T-cell (primary cell): Measurements from ENCODE around the gene CROCC2. TPM values are rescaled to one million over a fixed set of nuclear protein-coding genes. Genes with fewer than 3 reads are reported as not detected.

ENCODE experiments used
- ATAC-seq, 4 experiments: fragments of 200-7000 bp in 3 of 4; fragments of 150-1000 bp in 1 of 4; cut with Tn5 transposase; replicated peaks in 1 of 4; 1 replicate in 3 of 4; 2 replicates in 1 of 4; pipeline ENCODE4 v1.10.0; 2021; ENCODE audit warnings: moderate library complexity in 3 of 4, mild to moderate bottlenecking in 2 of 4, moderate number of reproducible peaks in 1 of 4
- CTCF ChIA-PET, 2 donors: fragments of 300-600 bp; sonication (Branson Sonifier 250); formaldehyde crosslinking; loops; one replicate each; lab custom pipeline; 2022; ENCODE audit warnings: antibody characterized with exemption in 2 of 2; lab: Charles Lee
- POLR2A ChIA-PET, 2 donors: fragments of 300-600 bp; sonication (Branson Sonifier 250); formaldehyde crosslinking; loops; one replicate each; lab custom pipeline; 2022; ENCODE audit warnings: antibody characterized with exemption in 2 of 2; lab: Charles Lee
- DNase-seq, 35 experiments: peaks; one replicate each; pipeline versions ENCODE4 v3.0.0 to v3.0.0-alpha.2; 2013 to 2023
- H3K27ac ChIP-seq: one replicate; pipeline ENCODE4 v1.5.1; 2013; ENCODE audit warnings: low read length
- H3K27me3 ChIP-seq, 2 experiments: replicated peaks in 1 of 2; 1 replicate in 1 of 2; 2 replicates in 1 of 2; pipeline versions ENCODE4 v1.6.1 to v1.7.0; 2013; ENCODE audit warnings: low read length in 1 of 2, mixed read lengths in 1 of 2; ENCODE audit not compliant: control insufficient read depth in 2 of 2, insufficient read depth in 2 of 2; ENCODE audit errors: extremely low read depth in 1 of 2
- H3K36me3 ChIP-seq, 2 donors: 1 replicate in 1 of 2; 2 replicates in 1 of 2; pipeline versions ENCODE4 v1.6.1 to v1.7.0; 2013; ENCODE audit warnings: low read length in 1 of 2; ENCODE audit not compliant: control insufficient read depth in 2 of 2, insufficient read depth in 1 of 2; ENCODE audit errors: extremely low read depth in 1 of 2
- H3K4me1 ChIP-seq, 2 experiments: 1 replicate in 1 of 2; 2 replicates in 1 of 2; pipeline versions ENCODE4 v1.6.1 to v1.7.0; 2013; ENCODE audit warnings: low read length in 2 of 2, mixed read lengths in 1 of 2; ENCODE audit not compliant: insufficient read depth in 2 of 2, control insufficient read depth in 1 of 2; ENCODE audit errors: extremely low read depth in 1 of 2
- H3K4me3 ChIP-seq, 2 donors: 1 replicate in 1 of 2; 2 replicates in 1 of 2; pipeline versions ENCODE4 v1.5.1 to v1.7.0; 2013; ENCODE audit warnings: mild to moderate bottlenecking in 2 of 2, low read length in 1 of 2, moderate library complexity in 1 of 2; ENCODE audit not compliant: control insufficient read depth in 1 of 2; ENCODE audit errors: extremely low read depth in 1 of 2
- H3K9me3 ChIP-seq: 2 replicates; pipeline ENCODE4 v1.7.0; 2013
- H3K27ac Mint-ChIP-seq, 2 donors: one replicate each; pipeline ENCODE4 v1.8.0; 2020 to 2021; ENCODE audit warnings: mild to moderate bottlenecking in 2 of 2, mixed read lengths in 2 of 2
- H3K27me3 Mint-ChIP-seq, 2 donors: one replicate each; pipeline ENCODE4 v1.8.0; 2021 to 2022; ENCODE audit warnings: mixed read lengths in 2 of 2
- H3K36me3 Mint-ChIP-seq: one replicate; pipeline ENCODE4 v1.8.0; 2021; ENCODE audit warnings: mixed read lengths
- H3K4me1 Mint-ChIP-seq, 3 donors: one replicate each; pipeline ENCODE4 v1.8.0; 2020 to 2022; ENCODE audit warnings: mixed read lengths in 3 of 3, mild to moderate bottlenecking in 1 of 3
- H3K4me3 Mint-ChIP-seq, 3 donors: one replicate each; pipeline ENCODE4 v1.8.0; 2020 to 2022; ENCODE audit warnings: mild to moderate bottlenecking in 3 of 3, mixed read lengths in 3 of 3, moderate library complexity in 3 of 3
- H3K9me3 Mint-ChIP-seq, 3 donors: one replicate each; pipeline ENCODE4 v1.8.0; 2020 to 2022; ENCODE audit warnings: mixed read lengths in 3 of 3
- WGBS: methylation state at CpG from one replicate; pipeline ENCODE4 v1.1.5; 2013; ENCODE audit warnings: missing lambda C conversion rate; ENCODE audit not compliant: insufficient coverage; 5-methylcytosine and 5-hydroxymethylcytosine counted together
- total RNA-seq, 35 experiments: library from RNA in 6 of 35; stranded (reverse) in 6 of 35; fragments of 120-200 nt in 1 of 35; gene quantifications; one replicate each; pipeline versions ENCODE4 v1.2.1 to v1.2.4 and lab custom pipeline; 2013 to 2026

Gene CROCC2
- total RNA-seq, 5 donors from 2014 or later (not counting 1 experiment from before 2014, with no cell fraction given): not detected

- Histone ChIP-seq H3K36me3 (no peaks in the 10 kb centered on the region), H3K4me1 (no peaks in the 10 kb centered on the region), H3K27me3 (peaks cover 0 to 44% of the 10 kb centered on the region in 2 experiments), H3K27ac (no peak overlapping the region), H3K9me3 (no peaks in the 10 kb centered on the region), H3K4me3 (no peak overlapping the region)
- peaks cover 10 to 16% of the 10 kb centered on the region in 2 donors for H3K27me3 Mint-ChIP-seq
- ATAC-seq (no peak), DNase-seq (no peak)
- POLR2A ChIA-PET: no interaction called here
- H3K4me1 Mint-ChIP-seq: no peaks in the 10 kb centered on the region
- H3K27ac Mint-ChIP-seq: no peak overlapping the region
- 74% methylated on average over 21 of the region's 22 CpGs for WGBS
- H3K4me3 Mint-ChIP-seq: no peak overlapping the region
- no peaks in the 10 kb centered on the region for H3K36me3 Mint-ChIP-seq
- CTCF ChIA-PET: no interaction called here
- H3K9me3 Mint-ChIP-seq: no peaks in the 10 kb centered on the region
These were observed 915 bp downstream of the CROCC2 start for GRCh38 chr2:240906911-240907590.

- Mint-ChIP-seq H3K9me3 (no peaks in the 10 kb centered on the region), H3K36me3 (no peaks in the 10 kb centered on the region), H3K4me3 (no peak overlapping the region), H3K4me1 (no peaks in the 10 kb centered on the region), H3K27me3 (peaks cover 5 to 28% of the 10 kb centered on the region in 2 donors), H3K27ac (no peak overlapping the region)
- H3K27ac ChIP-seq: no peak overlapping the region
- ChIA-PET POLR2A (no interaction called here), CTCF (no interaction called here)
- H3K9me3 ChIP-seq: no peaks in the 10 kb centered on the region
- no peaks in the 10 kb centered on the region for H3K36me3 ChIP-seq
- no peak for ATAC-seq
- WGBS: 71% methylated on average over 13 of the region's 17 CpGs
- no peak for DNase-seq
- H3K4me3 ChIP-seq: no peak overlapping the region
- H3K4me1 ChIP-seq: peaks cover 0 to 3% of the 10 kb centered on the region in 2 experiments
- peaks cover 0 to 58% of the 10 kb centered on the region in 2 experiments for H3K27me3 ChIP-seq
These were observed 3.3 kb downstream of the CROCC2 start for GRCh38 chr2:240909216-240909974.

GRCh38 chr2:240911641-240912265 lies 5.6 kb downstream of the CROCC2 start:
- ChIA-PET POLR2A (no interaction called here), CTCF (no interaction called here)
- Mint-ChIP-seq H3K9me3 (no peaks in the 10 kb centered on the region), H3K4me1 (peaks cover 0 to 3% (median 0%) of the 10 kb centered on the region in 3 donors), H3K36me3 (no peaks in the 10 kb centered on the region), H3K4me3 (no peak overlapping the region), H3K27ac (no peak overlapping the region), H3K27me3 (peaks cover 5 to 35% of the 10 kb centered on the region in 2 donors)
- Histone ChIP-seq H3K36me3 (no peaks in the 10 kb centered on the region), H3K27ac (no peak overlapping the region), H3K9me3 (no peaks in the 10 kb centered on the region), H3K4me3 (no peak overlapping the region), H3K27me3 (peaks cover 0 to 72% of the 10 kb centered on the region in 2 experiments), H3K4me1 (peaks cover 0 to 8% of the 10 kb centered on the region in 2 experiments)
- DNase-seq (no peak), ATAC-seq (no peak)
- WGBS: 81% methylated on average over 17 of the region's 20 CpGs

GRCh38 chr2:240912878-240913809 lies 7.0 kb downstream of the CROCC2 start:
- no peaks in the 10 kb centered on the region for H3K36me3 ChIP-seq
- Mint-ChIP-seq H3K4me3 (no peak overlapping the region), H3K9me3 (no peaks in the 10 kb centered on the region), H3K36me3 (no peaks in the 10 kb centered on the region), H3K4me1 (peaks cover 0 to 3% (median 0%) of the 10 kb centered on the region in 3 donors), H3K27me3 (peaks cover 5 to 34% of the 10 kb centered on the region in 2 donors), H3K27ac (no peak overlapping the region)
- ATAC-seq: no peak
- no peak overlapping the region for H3K27ac ChIP-seq
- ChIA-PET CTCF (no interaction called here), POLR2A (no interaction called here)
- 80% methylated on average over 18 of the region's 21 CpGs for WGBS
- H3K4me3 ChIP-seq: no peak overlapping the region
- DNase-seq: no peak
- H3K9me3 ChIP-seq: no peaks in the 10 kb centered on the region
- peaks cover 0 to 8% of the 10 kb centered on the region in 2 experiments for H3K4me1 ChIP-seq
- H3K27me3 ChIP-seq: peaks cover 0 to 77% of the 10 kb centered on the region in 2 experiments

- H3K9me3 ChIP-seq: no peaks in the 10 kb centered on the region
- H3K27me3 Mint-ChIP-seq: peaks cover 5 to 34% of the 10 kb centered on the region in 2 donors
- peak; percentile 62 to 76 (median 72) for ATAC-seq
- H3K4me1 Mint-ChIP-seq: peaks cover 0 to 3% (median 0%) of the 10 kb centered on the region in 3 donors
- no peaks in the 10 kb centered on the region for H3K36me3 Mint-ChIP-seq
- H3K27ac Mint-ChIP-seq: no peak overlapping the region
- no peak overlapping the region for H3K4me3 ChIP-seq
- peak in 34 of 35 experiments; percentile 10 to 74 (median 48) for DNase-seq
- peaks cover 0 to 8% of the 10 kb centered on the region in 2 experiments for H3K4me1 ChIP-seq
- H3K27me3 ChIP-seq: peaks cover 0 to 77% of the 10 kb centered on the region in 2 experiments
- WGBS: 57% methylated on average over 23 of the region's 36 CpGs
- no peaks in the 10 kb centered on the region for H3K36me3 ChIP-seq
- no peak overlapping the region for H3K27ac ChIP-seq
- no peaks in the 10 kb centered on the region for H3K9me3 Mint-ChIP-seq
- ChIA-PET POLR2A (no interaction called here), CTCF (interaction anchor here (0.6 to 1.2 kb wide), 2 partner anchors 147 to 400 kb away, joined by 3 to 6 read pairs; no protein-coding TSS in a partner anchor)
- H3K4me3 Mint-ChIP-seq: no peak overlapping the region
These were observed 7.9 kb downstream of the CROCC2 start for GRCh38 chr2:240913810-240914644.
